Lower leg skin (tissue), 3 donors: ENCODE measurements around the gene FTO.

Experiments
- POLR2A ChIP-seq, 2 donors: fragments of 450-650 bp; IDR thresholded peaks; one replicate each; pipeline ENCODE4 v1.6.1; 2016 to 2017; ENCODE audit warnings: antibody characterized with exemption in 2 of 2, mild to moderate bottlenecking in 1 of 2, moderate library complexity in 1 of 2
- TF ChIP-seq, protein P1 (sequence below), 3 donors: fragments of 450-650 bp; IDR thresholded peaks; one replicate each; pipeline ENCODE4 v1.5.1; 2016; ENCODE audit warnings: antibody characterized with exemption in 3 of 3, mild to moderate bottlenecking in 3 of 3, moderate library complexity in 2 of 3

DNA sequence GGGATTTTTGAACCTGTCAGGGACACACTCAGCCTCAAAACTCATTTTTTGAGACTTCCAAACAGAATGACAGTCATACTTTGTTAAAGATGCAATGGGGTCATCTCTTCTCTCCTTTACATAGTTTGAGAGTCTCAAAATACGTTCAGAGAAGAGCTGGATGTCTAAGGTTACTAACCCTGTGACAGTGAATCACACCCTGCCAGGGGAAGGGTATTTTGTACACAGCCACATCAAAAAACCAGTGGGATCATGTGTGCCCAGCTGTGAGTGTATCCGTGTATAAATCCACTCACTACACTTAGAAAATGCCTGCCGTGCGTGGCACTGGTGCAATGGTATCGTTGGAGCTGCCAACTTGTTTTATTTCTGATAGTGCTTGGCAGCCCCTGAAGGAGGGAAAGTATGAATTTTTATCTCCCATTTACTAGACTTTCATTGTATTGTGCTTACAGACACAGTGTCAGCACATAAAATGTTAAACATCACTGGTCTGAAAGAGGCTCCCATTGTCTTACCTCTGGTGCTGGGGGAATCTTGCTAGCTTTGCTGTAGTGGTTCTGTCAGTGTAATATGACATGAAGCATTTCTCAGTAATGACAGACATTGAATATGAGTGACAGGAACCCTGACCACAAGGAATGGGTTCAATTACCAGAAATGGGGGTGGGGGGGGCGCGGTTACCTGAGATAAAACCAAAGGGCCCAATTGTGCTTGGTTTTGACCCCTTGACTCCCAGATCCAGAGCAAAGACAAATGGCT, 256.3 kb downstream of the FTO start:
- TF ChIP-seq, protein P1, sequence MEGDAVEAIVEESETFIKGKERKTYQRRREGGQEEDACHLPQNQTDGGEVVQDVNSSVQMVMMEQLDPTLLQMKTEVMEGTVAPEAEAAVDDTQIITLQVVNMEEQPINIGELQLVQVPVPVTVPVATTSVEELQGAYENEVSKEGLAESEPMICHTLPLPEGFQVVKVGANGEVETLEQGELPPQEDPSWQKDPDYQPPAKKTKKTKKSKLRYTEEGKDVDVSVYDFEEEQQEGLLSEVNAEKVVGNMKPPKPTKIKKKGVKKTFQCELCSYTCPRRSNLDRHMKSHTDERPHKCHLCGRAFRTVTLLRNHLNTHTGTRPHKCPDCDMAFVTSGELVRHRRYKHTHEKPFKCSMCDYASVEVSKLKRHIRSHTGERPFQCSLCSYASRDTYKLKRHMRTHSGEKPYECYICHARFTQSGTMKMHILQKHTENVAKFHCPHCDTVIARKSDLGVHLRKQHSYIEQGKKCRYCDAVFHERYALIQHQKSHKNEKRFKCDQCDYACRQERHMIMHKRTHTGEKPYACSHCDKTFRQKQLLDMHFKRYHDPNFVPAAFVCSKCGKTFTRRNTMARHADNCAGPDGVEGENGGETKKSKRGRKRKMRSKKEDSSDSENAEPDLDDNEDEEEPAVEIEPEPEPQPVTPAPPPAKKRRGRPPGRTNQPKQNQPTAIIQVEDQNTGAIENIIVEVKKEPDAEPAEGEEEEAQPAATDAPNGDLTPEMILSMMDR (IDR thresholded peaks at IDR 0.05), result no peak
- TF ChIP-seq POLR2A (IDR thresholded peaks at IDR 0.05), result no peak
